Activated B cell treated with CpG ODN at 0.5 μM for 24 hours (primary cell): ENCODE measurements around the gene EPHB2. TPM values are rescaled to one million over a fixed set of nuclear protein-coding genes. Genes with fewer than 3 reads are reported as not detected.

Experiments
- ATAC-seq: fragments of 200-7000 bp; cut with Tn5 transposase; one replicate; pipeline ENCODE4 v1.10.0; 2021; ENCODE audit warnings: low read depth, mild to moderate bottlenecking, moderate library complexity
- CTCF ChIA-PET: fragments of 350-600 bp; sonication (Branson Sonifier 250); formaldehyde crosslinking; loops from one replicate; lab custom pipeline; 2021; ENCODE audit warnings: antibody characterized with exemption; lab: Charles Lee
- POLR2A ChIA-PET: fragments of 350-600 bp; sonication (Branson Sonifier 250); formaldehyde crosslinking; loops from one replicate; lab custom pipeline; 2021; ENCODE audit warnings: antibody characterized with exemption; lab: Charles Lee
- DNase-seq: peaks from one replicate; pipeline ENCODE4 v3.0.0; 2022
- H3K27ac Mint-ChIP-seq: one replicate; pipeline ENCODE4 v1.8.0; 2020; ENCODE audit warnings: mixed read lengths
- H3K27me3 Mint-ChIP-seq: one replicate; pipeline ENCODE4 v1.8.0; 2021; ENCODE audit warnings: mixed read lengths
- H3K36me3 Mint-ChIP-seq: one replicate; pipeline ENCODE4 v1.8.0; 2021; ENCODE audit warnings: low read depth, mixed read lengths
- H3K4me1 Mint-ChIP-seq: one replicate; pipeline ENCODE4 v1.8.0; 2021; ENCODE audit warnings: mixed read lengths
- H3K4me3 Mint-ChIP-seq: one replicate; pipeline ENCODE4 v1.8.0; 2020; ENCODE audit warnings: mild to moderate bottlenecking, mixed read lengths
- H3K9me3 Mint-ChIP-seq: one replicate; pipeline ENCODE4 v1.8.0; 2020; ENCODE audit warnings: mixed read lengths
- intact Hi-C: fragments of 100-400 bp; cut with micrococcal nuclease; formaldehyde crosslinking; loops from one replicate; pipeline ENCODE4 v1.15.1; 2024
- total RNA-seq: library from RNA; stranded (reverse); gene quantifications from 2 replicates; pipeline ENCODE4 v1.2.3, GENCODE V29; 2022
- TF ChIP-seq, protein P1 (sequence below): fragments of 200-600 bp; IDR thresholded peaks from one replicate; pipeline ENCODE4 v1.8.0; 2022; ENCODE audit warnings: antibody characterized with exemption, mild to moderate bottlenecking

EPHB2 gene
- total RNA-seq, 1 donor from 2014 or later: 0.13 TPM

DNA sequence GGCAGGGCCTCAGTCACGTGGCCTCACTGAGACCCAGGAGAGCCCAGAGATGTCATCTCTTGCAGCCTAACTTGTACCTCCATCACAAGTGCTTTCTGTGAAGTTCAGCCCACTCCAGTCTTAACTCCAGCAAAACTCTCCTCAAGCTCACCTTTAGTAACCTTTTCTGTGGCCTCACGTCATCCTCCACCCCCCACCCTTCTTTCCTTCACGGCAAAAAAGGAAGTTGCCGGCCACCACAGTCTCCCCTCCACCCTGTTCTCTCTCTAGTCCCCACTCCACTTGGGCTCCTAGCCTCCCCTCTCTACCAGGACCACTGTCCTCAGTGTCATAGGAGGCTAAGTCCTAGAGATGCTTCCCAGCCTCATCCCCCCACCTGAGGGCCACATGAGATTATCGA, 155.1 kb downstream of the EPHB2 start:
- ChIA-PET POLR2A (no interaction called here), CTCF (no interaction called here)
- ATAC-seq (no peak), DNase-seq (no peak)
- Mint-ChIP-seq H3K9me3 (no peaks in the 10 kb centered on the region), H3K4me1 (peaks cover 4% of the 10 kb centered on the region), H3K36me3 (no peaks in the 10 kb centered on the region), H3K27me3 (peaks cover 14% of the 10 kb centered on the region), H3K27ac (no peak overlapping the region), H3K4me3 (no peak overlapping the region)
- TF ChIP-seq, protein P1, sequence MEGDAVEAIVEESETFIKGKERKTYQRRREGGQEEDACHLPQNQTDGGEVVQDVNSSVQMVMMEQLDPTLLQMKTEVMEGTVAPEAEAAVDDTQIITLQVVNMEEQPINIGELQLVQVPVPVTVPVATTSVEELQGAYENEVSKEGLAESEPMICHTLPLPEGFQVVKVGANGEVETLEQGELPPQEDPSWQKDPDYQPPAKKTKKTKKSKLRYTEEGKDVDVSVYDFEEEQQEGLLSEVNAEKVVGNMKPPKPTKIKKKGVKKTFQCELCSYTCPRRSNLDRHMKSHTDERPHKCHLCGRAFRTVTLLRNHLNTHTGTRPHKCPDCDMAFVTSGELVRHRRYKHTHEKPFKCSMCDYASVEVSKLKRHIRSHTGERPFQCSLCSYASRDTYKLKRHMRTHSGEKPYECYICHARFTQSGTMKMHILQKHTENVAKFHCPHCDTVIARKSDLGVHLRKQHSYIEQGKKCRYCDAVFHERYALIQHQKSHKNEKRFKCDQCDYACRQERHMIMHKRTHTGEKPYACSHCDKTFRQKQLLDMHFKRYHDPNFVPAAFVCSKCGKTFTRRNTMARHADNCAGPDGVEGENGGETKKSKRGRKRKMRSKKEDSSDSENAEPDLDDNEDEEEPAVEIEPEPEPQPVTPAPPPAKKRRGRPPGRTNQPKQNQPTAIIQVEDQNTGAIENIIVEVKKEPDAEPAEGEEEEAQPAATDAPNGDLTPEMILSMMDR: no peak
- intact Hi-C loops: no loop called here

DNA sequence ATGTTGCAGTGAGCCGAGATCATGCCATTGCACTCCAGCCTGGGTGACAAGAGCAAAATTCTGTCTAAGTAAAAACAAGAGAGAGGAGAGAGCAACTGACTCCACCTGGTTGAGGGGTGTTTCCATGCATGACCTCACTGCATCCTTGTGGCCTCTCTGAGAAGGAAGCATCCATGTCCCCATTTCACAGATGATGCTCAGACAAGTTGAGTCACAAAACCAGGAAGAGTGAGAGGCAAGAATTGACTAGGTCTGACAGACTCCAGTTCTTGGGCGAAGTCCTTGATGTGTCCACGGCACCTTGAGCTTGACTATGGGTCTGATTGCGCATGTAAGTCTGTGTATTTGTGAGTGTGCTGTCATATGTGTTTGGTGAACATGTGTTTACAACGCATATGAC, 156.2 kb downstream of the EPHB2 start:
- ChIA-PET CTCF (no interaction called here), POLR2A (no interaction called here)
- H3K4me1 Mint-ChIP-seq: peaks cover 2% of the 10 kb centered on the region
- H3K36me3 Mint-ChIP-seq: no peaks in the 10 kb centered on the region
- no peak overlapping the region for H3K4me3 Mint-ChIP-seq
- no peak overlapping the region for H3K27ac Mint-ChIP-seq
- TF ChIP-seq, protein P1: no peak
- peaks cover 14% of the 10 kb centered on the region for H3K27me3 Mint-ChIP-seq
- ATAC-seq (no peak), DNase-seq (no peak)
- intact Hi-C loops: no loop called here
- H3K9me3 Mint-ChIP-seq: no peaks in the 10 kb centered on the region

DNA sequence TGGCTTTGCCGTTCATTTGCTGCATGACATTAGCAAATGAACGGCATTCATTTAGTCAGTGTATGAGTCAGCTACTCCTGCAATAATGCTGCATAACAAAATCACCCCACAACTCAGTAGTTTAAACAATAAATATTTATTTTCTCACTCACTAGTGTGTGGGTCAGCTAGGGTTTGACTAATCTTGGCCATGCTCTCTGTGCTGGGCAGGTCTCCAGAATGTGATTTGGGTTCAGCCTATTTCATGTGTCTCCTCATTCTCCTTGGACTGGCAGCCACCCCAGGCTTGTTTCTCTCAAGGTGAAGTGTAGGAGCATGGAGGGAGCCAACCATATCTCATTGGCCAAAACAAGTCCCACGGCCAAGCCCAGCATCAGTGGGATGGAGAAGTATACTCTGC, 157.7 kb downstream of the EPHB2 start:
- ATAC-seq (no peak), DNase-seq (no peak)
- H3K9me3 Mint-ChIP-seq: no peaks in the 10 kb centered on the region
- peaks cover 14% of the 10 kb centered on the region for H3K27me3 Mint-ChIP-seq
- H3K4me1 Mint-ChIP-seq: peaks cover 2% of the 10 kb centered on the region
- TF ChIP-seq, protein P1: no peak
- no peaks in the 10 kb centered on the region for H3K36me3 Mint-ChIP-seq
- intact Hi-C loops: no loop called here
- no peak overlapping the region for H3K27ac Mint-ChIP-seq
- CTCF ChIA-PET: no interaction called here
- H3K4me3 Mint-ChIP-seq: no peak overlapping the region
- POLR2A ChIA-PET: no interaction called here

DNA sequence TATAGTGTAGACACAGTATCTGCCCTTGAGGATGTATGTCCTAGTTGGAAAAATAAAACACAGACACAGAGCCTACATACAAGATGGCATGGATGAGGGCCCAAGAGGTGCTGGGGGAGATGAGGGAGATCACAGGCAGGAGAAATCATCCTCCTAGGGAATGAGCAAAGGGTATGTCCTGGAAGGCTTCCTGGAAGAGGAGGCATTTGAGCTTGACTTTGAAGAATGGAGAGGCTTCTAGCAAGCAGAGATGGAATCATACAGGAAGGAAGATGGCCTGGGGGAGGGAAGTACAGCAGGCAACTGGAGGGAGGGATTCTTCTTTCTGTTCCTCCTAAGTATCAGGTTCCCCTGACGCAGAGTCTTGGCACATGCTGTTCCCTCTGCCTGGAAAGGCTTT, 158.7 kb downstream of the EPHB2 start:
- POLR2A ChIA-PET: no interaction called here
- CTCF ChIA-PET: no interaction called here
- Mint-ChIP-seq H3K27ac (no peak overlapping the region), H3K4me1 (peaks cover 2% of the 10 kb centered on the region), H3K4me3 (no peak overlapping the region), H3K9me3 (no peaks in the 10 kb centered on the region), H3K27me3 (peaks cover 14% of the 10 kb centered on the region), H3K36me3 (no peaks in the 10 kb centered on the region)
- ATAC-seq (no peak), DNase-seq (no peak)
- TF ChIP-seq, protein P1: no peak
- intact Hi-C loops: no loop called here

DNA sequence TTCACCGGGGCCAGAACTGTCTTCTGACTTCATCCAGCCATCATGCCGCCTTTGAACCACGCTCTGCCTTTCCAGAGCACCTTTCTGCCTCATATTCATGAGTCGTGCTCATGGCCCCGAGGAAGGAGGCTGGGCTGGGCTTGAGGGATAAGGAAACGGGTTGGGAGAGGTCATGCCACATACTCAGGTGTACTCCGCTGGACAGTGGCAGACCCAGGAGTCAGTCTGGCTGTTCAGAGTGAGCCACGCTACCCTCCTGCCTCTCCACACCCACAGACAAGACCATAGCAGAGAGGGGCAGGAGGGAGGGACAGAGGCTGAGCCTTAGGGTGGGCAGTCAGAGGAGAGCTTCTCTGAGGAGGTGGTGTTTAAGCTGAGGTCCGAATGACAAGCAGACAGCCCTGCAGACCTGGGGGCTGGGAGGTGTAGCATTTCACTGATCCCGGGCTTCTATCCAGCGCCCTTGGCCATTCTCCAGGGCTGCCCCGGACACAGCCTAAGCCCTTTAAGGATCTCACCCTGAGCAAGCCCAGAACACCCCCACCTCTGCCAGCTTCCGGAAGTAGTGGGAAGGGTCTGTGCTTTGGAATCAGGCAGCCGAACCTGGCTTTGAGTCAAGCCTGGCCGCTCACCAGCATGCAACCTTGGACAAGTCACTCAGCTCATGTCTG, 159.7 kb downstream of the EPHB2 start:
- intact Hi-C loops: no loop called here
- peaks cover 14% of the 10 kb centered on the region for H3K27me3 Mint-ChIP-seq
- no peak for ATAC-seq

More for the DNA sequence above, 159.7 kb downstream of the EPHB2 start:
- ChIA-PET POLR2A (no interaction called here), CTCF (no interaction called here)
- Mint-ChIP-seq H3K9me3 (no peaks in the 10 kb centered on the region), H3K36me3 (no peaks in the 10 kb centered on the region), H3K27ac (no peak overlapping the region), H3K4me3 (no peak overlapping the region), H3K4me1 (peaks cover 2% of the 10 kb centered on the region)
- DNase-seq: no peak
- TF ChIP-seq, protein P1: no peak
